ENCODE results near the gene KCNJ14.

DNA sequence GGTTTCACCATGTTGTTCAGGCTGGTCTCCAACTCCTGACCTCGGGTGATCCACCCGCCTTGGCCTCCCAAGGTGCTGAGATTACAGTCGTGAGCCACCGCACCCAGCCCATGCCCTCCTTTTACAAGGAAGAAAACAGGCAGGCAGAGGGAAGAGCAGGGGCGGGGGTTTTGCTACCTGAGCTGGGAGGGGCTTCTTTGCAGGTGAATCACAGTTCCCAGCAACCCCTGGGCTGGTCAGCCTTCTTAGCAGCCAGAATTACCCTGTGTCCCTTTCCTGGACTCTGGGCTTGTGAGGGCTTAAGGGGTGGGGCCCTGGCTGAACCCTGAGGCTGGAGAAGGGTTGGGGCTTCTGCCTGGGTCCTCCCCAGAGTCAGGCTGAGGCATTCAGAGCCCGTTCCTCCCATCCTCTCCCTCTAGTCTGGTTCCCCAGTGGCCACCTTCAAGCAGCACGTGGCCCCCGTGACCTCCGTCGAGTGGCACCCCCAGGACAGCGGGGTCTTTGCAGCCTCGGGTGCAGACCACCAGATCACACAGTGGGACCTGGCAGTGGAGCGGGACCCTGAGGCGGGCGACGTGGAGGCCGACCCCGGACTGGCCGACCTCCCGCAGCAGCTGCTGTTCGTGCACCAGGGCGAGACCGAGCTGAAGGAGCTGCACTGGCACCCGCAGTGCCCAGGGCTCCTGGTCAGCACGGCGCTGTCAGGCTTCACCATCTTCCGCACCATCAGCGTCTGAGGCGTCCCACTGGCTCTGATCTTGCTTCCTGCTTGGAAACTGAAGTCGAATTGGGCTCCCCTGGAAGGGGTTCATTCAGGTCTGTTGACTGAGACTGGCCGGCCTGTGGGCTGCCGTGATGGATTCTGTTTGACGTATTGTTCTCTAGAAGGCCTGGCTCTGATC, 2.8 kb upstream of the KCNJ14 start:
- TF ChIP-seq, protein P1, sequence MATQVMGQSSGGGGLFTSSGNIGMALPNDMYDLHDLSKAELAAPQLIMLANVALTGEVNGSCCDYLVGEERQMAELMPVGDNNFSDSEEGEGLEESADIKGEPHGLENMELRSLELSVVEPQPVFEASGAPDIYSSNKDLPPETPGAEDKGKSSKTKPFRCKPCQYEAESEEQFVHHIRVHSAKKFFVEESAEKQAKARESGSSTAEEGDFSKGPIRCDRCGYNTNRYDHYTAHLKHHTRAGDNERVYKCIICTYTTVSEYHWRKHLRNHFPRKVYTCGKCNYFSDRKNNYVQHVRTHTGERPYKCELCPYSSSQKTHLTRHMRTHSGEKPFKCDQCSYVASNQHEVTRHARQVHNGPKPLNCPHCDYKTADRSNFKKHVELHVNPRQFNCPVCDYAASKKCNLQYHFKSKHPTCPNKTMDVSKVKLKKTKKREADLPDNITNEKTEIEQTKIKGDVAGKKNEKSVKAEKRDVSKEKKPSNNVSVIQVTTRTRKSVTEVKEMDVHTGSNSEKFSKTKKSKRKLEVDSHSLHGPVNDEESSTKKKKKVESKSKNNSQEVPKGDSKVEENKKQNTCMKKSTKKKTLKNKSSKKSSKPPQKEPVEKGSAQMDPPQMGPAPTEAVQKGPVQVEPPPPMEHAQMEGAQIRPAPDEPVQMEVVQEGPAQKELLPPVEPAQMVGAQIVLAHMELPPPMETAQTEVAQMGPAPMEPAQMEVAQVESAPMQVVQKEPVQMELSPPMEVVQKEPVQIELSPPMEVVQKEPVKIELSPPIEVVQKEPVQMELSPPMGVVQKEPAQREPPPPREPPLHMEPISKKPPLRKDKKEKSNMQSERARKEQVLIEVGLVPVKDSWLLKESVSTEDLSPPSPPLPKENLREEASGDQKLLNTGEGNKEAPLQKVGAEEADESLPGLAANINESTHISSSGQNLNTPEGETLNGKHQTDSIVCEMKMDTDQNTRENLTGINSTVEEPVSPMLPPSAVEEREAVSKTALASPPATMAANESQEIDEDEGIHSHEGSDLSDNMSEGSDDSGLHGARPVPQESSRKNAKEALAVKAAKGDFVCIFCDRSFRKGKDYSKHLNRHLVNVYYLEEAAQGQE (IDR thresholded peaks at IDR 0.05; ENCODE audit: borderline replicate concordance), result no peak
- TF ChIP-seq EP300 (conservative IDR thresholded peaks at IDR 0.05; ENCODE audit: poor library complexity, severe bottlenecking) (no peak), CTCF (IDR thresholded peaks at IDR 0.05; ENCODE audit: poor library complexity, severe bottlenecking) (no peak)
